NCI-H748 treated with DMSO at 0.1 percent for 48 hours (cell line): Measurements from ENCODE around the gene NDOR1.

Experiments
- DNase-seq: peaks from one replicate; lab custom pipeline; 2025; lab: John Stamatoyannopoulos, UW

NDOR1 gene

GRCh38 chr9:137221095-137221505 lies 15.6 kb downstream of the NDOR1 start:
- DNase-seq, result no peak

GRCh38 chr9:137221506-137222111 lies 16.1 kb downstream of the NDOR1 start:
- DNase-seq, result no peak

- DNase-seq, result no peak
Observed at GRCh38 chr9:137222190-137223077, 16.9 kb downstream of the NDOR1 start, which contains the start of gene RNF208. TSS of gene RNF208 (minus strand) at chr9:137222240. CDS start at chr9:137221212, 1,028 bp downstream.

- DNase-seq, result peak; percentile 77
Observed at GRCh38 chr9:137223078-137223970, 17.8 kb downstream of the NDOR1 start.

GRCh38 chr9:137224830-137225694 lies 19.6 kb downstream of the NDOR1 start, which contains the start of gene CYSRT1:
TSS of gene CYSRT1 (plus strand) at chr9:137225174. CDS start at chr9:137225622, 448 bp downstream.
- no peak for DNase-seq

- DNase-seq, result no peak
Observed at GRCh38 chr9:137225699-137226331, 20.3 kb downstream of the NDOR1 start.

- DNase-seq, result no peak
Observed at GRCh38 chr9:137226338-137227053, 21.0 kb downstream of the NDOR1 start.

- peak; percentile 31 for DNase-seq
Observed at GRCh38 chr9:137227054-137227852, 21.8 kb downstream of the NDOR1 start, which contains the start of gene RNF224. TSS of gene RNF224 (plus strand) at chr9:137227502. CDS start at chr9:137228336, 834 bp downstream.

GRCh38 chr9:137227853-137228505 lies 22.5 kb downstream of the NDOR1 start:
- no peak for DNase-seq

GRCh38 chr9:137228506-137228967 lies 23.0 kb downstream of the NDOR1 start:
- DNase-seq, result no peak

GRCh38 chr9:137228968-137229896 lies 23.7 kb downstream of the NDOR1 start:
- no peak for DNase-seq

- DNase-seq, result no peak
Observed at GRCh38 chr9:137229903-137230704, 24.6 kb downstream of the NDOR1 start.

- no peak for DNase-seq
Observed at GRCh38 chr9:137230705-137231371, 25.3 kb downstream of the NDOR1 start, which contains the start of gene SLC34A3. TSS of gene SLC34A3 (plus strand) at chr9:137230901. CDS start at chr9:137231703, 802 bp downstream.

GRCh38 chr9:137231372-137232039 lies 26.0 kb downstream of the NDOR1 start:
- DNase-seq, result no peak

GRCh38 chr9:137232101-137232500 lies 26.6 kb downstream of the NDOR1 start:
- DNase-seq, result no peak
